Skeletal muscle satellite cell (primary cell): ENCODE data around the gene AGER.
"Not testable (repeated sequence)": the region's sequence is repeated elsewhere in the genome, so short reads cannot be mapped to it uniquely, and the experiment has no call there.

Experiments used
- H3K27me3 ChIP-seq: 2 replicates; pipeline ENCODE4 v1.7.0; 2013; ENCODE audit warnings: low read length; ENCODE audit not compliant: control insufficient read depth, insufficient read depth
- H3K36me3 ChIP-seq: 2 replicates; pipeline ENCODE4 v1.7.0; 2013; ENCODE audit warnings: mild to moderate bottlenecking, control low read depth, low read length; ENCODE audit not compliant: insufficient read depth
- H3K4me1 ChIP-seq: 2 replicates; pipeline ENCODE4 v1.7.0; 2013; ENCODE audit warnings: low read length; ENCODE audit not compliant: control insufficient read depth, insufficient read depth
- H3K4me2 ChIP-seq: 2 replicates; pipeline ENCODE4 v1.7.0; 2013; ENCODE audit warnings: mild to moderate bottlenecking, low read length
- H3K4me3 ChIP-seq: 2 replicates; pipeline ENCODE4 v1.7.0; 2013; ENCODE audit warnings: low read length
- H3K9ac ChIP-seq: 2 replicates; pipeline ENCODE4 v1.7.0; 2013; ENCODE audit warnings: mild to moderate bottlenecking, low read depth, low read length, moderate library complexity
- H3K9me3 ChIP-seq: replicated peaks from 2 replicates; pipeline ENCODE4 v1.7.0; 2013; ENCODE audit warnings: mild to moderate bottlenecking, control low read depth, low read length

Gene AGER

DNA sequence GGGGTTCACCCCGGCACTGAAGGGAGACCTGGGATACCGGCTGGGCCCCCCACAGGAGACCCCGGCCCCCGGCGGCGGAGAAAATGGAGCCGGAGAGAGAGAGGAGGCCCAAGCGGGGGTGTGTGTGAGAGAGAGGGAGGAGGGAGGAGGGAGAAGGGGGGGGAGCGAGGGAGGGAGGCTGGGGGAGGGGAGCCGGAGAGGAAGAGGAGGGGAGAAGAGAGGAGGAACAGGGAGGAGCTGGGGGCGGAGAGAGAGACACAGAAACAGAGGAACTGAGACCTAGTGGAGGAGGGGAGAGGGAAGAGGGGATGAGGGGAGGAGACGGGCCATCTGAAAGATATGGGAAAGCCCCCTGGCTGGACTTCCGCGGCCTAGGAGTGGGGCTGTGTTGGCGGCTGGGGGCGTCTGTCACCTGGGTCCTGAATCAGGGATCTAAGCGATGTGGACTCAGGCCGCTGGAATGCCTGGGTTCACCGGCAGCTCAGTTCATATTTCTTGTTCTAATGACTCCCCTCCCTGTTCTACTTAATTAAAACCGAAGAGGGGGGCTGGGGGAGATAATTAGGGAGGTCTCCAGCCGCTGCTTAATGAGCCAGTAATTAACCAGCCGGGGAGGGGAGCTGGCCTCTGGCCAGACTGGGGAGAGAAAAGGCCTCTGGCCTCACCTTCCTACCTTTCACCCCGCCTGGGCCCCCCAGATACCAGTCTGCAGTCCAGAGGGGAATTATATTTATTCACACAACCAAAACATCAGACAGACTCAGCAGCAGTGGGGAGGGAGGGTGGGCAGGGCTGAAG is 6.2 kb upstream of the AGER start, which contains the start of gene PBX2:
PBX2 (minus strand) TSS at position 149 of the 798 bp plus-strand sequence. CDS start 287 bp downstream, outside the sequence.
- Histone ChIP-seq H3K9me3 (no peaks in the 10 kb centered on the region), H3K27me3 (no peaks in the 10 kb centered on the region), H3K36me3 (peaks cover 21% of the 10 kb centered on the region), H3K4me1 (peaks cover 45% of the 10 kb centered on the region), H3K9ac (peak within 1 kb of the TSS; percentile 93), H3K4me2 (peak within 1 kb of the TSS; percentile 96), H3K4me3 (peak within 1 kb of the TSS; percentile 68)

- peak overlapping the region; percentile 96 for H3K4me2 ChIP-seq
- no peaks in the 10 kb centered on the region for H3K9me3 ChIP-seq
- peaks cover 40% of the 10 kb centered on the region for H3K4me1 ChIP-seq
- peak overlapping the region; percentile 93 for H3K9ac ChIP-seq
- peak overlapping the region; percentile 68 for H3K4me3 ChIP-seq
- H3K36me3 ChIP-seq: peaks cover 21% of the 10 kb centered on the region
- no peaks in the 10 kb centered on the region for H3K27me3 ChIP-seq
Measured at GRCh38 chr6:32189742-32190053, 5.6 kb upstream of the AGER start.

GRCh38 chr6:32189069-32189741 is 5.2 kb upstream of the AGER start:
- Histone ChIP-seq H3K4me3 (peak overlapping the region; percentile 68), H3K4me1 (peaks cover 37% of the 10 kb centered on the region), H3K4me2 (peak overlapping the region; percentile 96), H3K9me3 (no peaks in the 10 kb centered on the region), H3K36me3 (peaks cover 23% of the 10 kb centered on the region), H3K9ac (peak overlapping the region; percentile 93), H3K27me3 (no peaks in the 10 kb centered on the region)

DNA sequence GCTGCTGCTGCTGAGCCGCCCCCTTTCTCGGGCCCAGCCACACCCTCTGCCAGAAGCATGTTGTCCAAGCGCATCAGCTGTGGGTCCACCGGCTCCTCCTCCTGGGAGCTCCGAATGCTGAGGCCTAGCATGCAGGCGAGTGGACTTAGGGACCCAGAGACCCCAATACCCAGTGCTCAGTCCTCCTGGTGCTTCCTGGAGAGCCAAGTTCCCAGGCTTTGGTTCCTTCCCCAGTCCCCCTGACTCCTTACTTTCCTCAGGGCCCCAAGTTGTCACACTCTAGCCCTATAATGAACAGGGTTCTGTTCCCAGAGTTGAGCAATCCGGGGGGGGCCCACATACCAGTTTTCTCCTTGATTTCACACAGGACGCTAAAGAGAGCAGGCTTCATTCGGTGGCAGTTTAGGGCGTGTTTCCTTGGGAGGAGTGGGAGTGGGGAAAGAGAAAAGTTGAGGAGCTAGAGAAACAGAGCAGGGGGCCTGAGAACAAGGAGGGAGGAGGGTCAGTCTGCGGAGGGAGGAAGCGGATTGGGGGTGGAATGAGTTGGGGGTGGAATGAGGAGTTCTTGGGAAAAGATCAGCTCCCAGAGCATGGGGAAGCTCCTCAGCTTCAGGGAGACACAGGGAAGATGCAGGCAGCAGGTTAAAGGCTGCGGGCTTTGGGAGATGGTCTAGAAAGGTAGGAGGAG is 4.5 kb upstream of the AGER start:
- Histone ChIP-seq H3K27me3 (no peaks in the 10 kb centered on the region), H3K4me1 (peaks cover 37% of the 10 kb centered on the region), H3K9me3 (no peaks in the 10 kb centered on the region), H3K36me3 (peaks cover 29% of the 10 kb centered on the region), H3K4me3 (peak overlapping the region; percentile 68), H3K9ac (peak overlapping the region; percentile 93), H3K4me2 (peak overlapping the region; percentile 96)

DNA sequence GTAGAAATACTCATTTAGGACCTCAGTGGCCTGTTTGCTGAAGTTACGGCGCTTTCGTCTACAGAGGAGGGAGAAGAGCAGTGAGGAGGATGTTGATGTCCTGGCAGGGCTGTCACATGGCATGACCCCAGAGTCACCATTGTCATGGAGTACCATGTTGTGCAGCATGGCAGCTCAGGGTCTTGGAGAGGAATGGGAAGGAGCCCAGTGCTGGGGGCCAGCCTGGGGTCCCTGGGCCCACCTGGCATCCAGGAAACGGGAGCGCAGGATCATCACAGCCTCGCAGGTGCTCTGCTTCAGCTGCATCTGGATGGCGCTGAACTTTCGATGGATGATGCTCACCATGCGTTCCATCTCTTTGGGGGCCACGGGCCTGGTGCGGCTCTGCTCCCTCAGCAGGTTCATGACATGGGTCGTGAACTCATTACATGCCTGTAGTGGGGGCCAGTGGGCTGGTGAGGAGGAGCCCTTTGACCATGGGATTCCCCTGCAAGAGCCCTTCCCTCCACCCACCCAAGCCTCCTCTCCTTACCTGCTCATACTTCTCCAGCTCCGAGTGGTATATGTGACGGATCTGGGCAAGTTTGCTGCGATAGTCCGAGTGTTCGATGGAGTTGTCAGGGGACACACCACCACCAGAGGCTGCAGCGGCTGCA is 3.8 kb upstream of the AGER start:
- H3K36me3 ChIP-seq: peaks cover 36% of the 10 kb centered on the region
- not testable (repeated sequence) for H3K9me3 ChIP-seq, H3K27me3 ChIP-seq
- peaks cover 35% of the 10 kb centered on the region for H3K4me1 ChIP-seq
- peak overlapping the region; percentile 93 for H3K9ac ChIP-seq
- H3K4me3 ChIP-seq: peak overlapping the region; percentile 68
- peak overlapping the region; percentile 96 for H3K4me2 ChIP-seq

GRCh38 chr6:32187009-32187709 is 3.1 kb upstream of the AGER start:
- Histone ChIP-seq H3K36me3 (peaks cover 41% of the 10 kb centered on the region), H3K4me3 (no peak overlapping the region), H3K9ac (no peak overlapping the region)

GRCh38 chr6:32186151-32186840 is 2.2 kb upstream of the AGER start:
- Histone ChIP-seq H3K36me3 (peaks cover 41% of the 10 kb centered on the region), H3K4me1 (peaks cover 31% of the 10 kb centered on the region), H3K4me2 (peak overlapping the region; percentile 39)
- H3K9me3 ChIP-seq, H3K9ac ChIP-seq, H3K27me3 ChIP-seq, H3K4me3 ChIP-seq: not testable (repeated sequence)

More at GRCh38 chr6:32187009-32187709, 3.1 kb upstream of the AGER start:
- H3K27me3 ChIP-seq: no peaks in the 10 kb centered on the region
- no peaks in the 10 kb centered on the region for H3K9me3 ChIP-seq
- H3K4me1 ChIP-seq: peaks cover 31% of the 10 kb centered on the region
- H3K4me2 ChIP-seq: peak overlapping the region; percentile 96

DNA sequence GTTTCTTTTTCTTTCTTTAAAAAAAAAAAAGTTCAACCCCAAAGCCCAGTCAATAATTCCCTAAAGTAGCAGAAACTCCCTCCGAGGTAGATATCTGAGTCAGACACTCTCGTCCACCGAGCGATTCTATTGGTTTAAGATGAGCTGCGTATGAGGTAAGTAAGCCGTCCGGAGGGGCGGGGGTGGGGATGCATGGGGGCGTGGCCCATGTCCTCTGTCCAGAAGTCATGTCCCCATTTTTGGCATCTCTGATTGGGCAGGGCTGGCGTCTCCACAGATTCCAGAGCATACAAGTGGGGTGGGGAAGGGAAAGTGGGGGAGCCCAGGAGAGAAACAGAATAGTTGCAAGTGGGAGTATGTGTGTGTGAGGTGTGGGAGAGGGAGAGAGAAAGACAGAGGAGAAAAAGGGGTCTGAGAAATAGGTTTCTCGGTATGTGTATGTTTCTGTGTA is 1.7 kb upstream of the AGER start:
- Histone ChIP-seq H3K36me3 (peaks cover 41% of the 10 kb centered on the region), H3K4me1 (peaks cover 27% of the 10 kb centered on the region), H3K9ac (peak overlapping the region; percentile 47), H3K4me2 (peak overlapping the region; percentile 39)
- H3K4me3 ChIP-seq, H3K27me3 ChIP-seq, H3K9me3 ChIP-seq: not testable (repeated sequence)

- Histone ChIP-seq H3K9me3 (no peaks in the 10 kb centered on the region), H3K4me2 (no peak overlapping the region), H3K4me3 (no peak overlapping the region), H3K27me3 (no peaks in the 10 kb centered on the region), H3K36me3 (peaks cover 41% of the 10 kb centered on the region), H3K4me1 (peaks cover 24% of the 10 kb centered on the region), H3K9ac (no peak overlapping the region)
Measured at GRCh38 chr6:32183483-32184083, 470 bp downstream of the AGER start.

DNA sequence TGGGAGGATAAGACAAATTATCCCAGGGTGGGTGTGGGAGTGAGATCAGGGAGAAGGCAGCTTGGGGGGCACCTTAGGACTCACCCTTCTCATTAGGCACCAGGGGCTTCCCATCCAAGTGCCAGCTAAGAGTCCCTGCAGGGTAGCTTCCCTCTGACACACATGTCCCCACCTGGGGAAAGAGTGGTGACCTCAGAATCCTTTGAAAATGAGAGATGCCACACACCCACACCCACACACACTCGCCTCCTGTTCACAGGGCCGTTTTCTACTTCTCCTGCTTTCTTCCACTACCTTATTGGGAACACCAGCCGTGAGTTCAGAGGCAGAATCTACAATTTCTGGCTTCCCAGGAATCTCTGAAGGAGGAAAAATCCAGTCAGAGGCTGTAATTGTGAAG is 1.0 kb downstream of the AGER start:
- H3K4me1 ChIP-seq: peaks cover 20% of the 10 kb centered on the region
- no peak overlapping the region for H3K9ac ChIP-seq

More for the DNA sequence above, 1.0 kb downstream of the AGER start:
- no peak overlapping the region for H3K4me3 ChIP-seq
- H3K4me2 ChIP-seq: no peak overlapping the region
- no peaks in the 10 kb centered on the region for H3K27me3 ChIP-seq
- peaks cover 40% of the 10 kb centered on the region for H3K36me3 ChIP-seq
- no peaks in the 10 kb centered on the region for H3K9me3 ChIP-seq
